Measurements from ENCODE around the gene LRRD1.
"Not testable (repeated sequence)": the region's sequence is repeated elsewhere in the genome, so short reads cannot be mapped to it uniquely, and the experiment has no call there.

The LRRD1 gene

GRCh38 chr7:92178928-92179924 is at the start of gene LRRD1:
LRRD1 (minus strand) TSS chr7:92179142; CDS start chr7:92165202, 13,940 bp downstream.
- DNase-seq = peak; percentile 95

- no peak for DNase-seq
Observed at GRCh38 chr7:92228742-92229141, 49.8 kb upstream of the LRRD1 start.

GRCh38 chr7:92228100-92228499 is 49.2 kb upstream of the LRRD1 start:
- no peak for DNase-seq

GRCh38 chr7:92226981-92227380 is 48.0 kb upstream of the LRRD1 start:
- no peak for DNase-seq

GRCh38 chr7:92221766-92222165 is 42.8 kb upstream of the LRRD1 start:
- no peak for DNase-seq

GRCh38 chr7:92206672-92207071 is 27.7 kb upstream of the LRRD1 start:
- DNase-seq = no peak

- DNase-seq = no peak
Observed at GRCh38 chr7:92205987-92206386, 27.0 kb upstream of the LRRD1 start.

- no peak for DNase-seq
Observed at GRCh38 chr7:92200791-92201190, 21.8 kb upstream of the LRRD1 start.

- no peak for DNase-seq
Observed at GRCh38 chr7:92192326-92192725, 13.4 kb upstream of the LRRD1 start.

GRCh38 chr7:92189246-92189645 is 10.3 kb upstream of the LRRD1 start:
- DNase-seq = not testable (repeated sequence)

- not testable (repeated sequence) for DNase-seq
Observed at GRCh38 chr7:92184294-92184693, 5.4 kb upstream of the LRRD1 start.

- peak; percentile 25 for DNase-seq
Observed at GRCh38 chr7:92177362-92177761, 1.6 kb downstream of the LRRD1 start.

- DNase-seq = not testable (repeated sequence)
Observed at GRCh38 chr7:92169529-92169928, 9.4 kb downstream of the LRRD1 start.

GRCh38 chr7:92161271-92161670 is 17.7 kb downstream of the LRRD1 start:
- DNase-seq = no peak

- no peak for DNase-seq
Observed at GRCh38 chr7:92158660-92159575, 20.0 kb downstream of the LRRD1 start.

- DNase-seq = no peak
Observed at GRCh38 chr7:92156990-92157389, 22.0 kb downstream of the LRRD1 start.

- DNase-seq = no peak
Observed at GRCh38 chr7:92155108-92155739, 23.7 kb downstream of the LRRD1 start.

- peak; percentile 63 for DNase-seq
Observed at GRCh38 chr7:92150450-92151017, 28.4 kb downstream of the LRRD1 start.

GRCh38 chr7:92149736-92150239 is 29.2 kb downstream of the LRRD1 start:
- DNase-seq = no peak

- DNase-seq = not testable (repeated sequence)
Observed at GRCh38 chr7:92143192-92143880, 35.6 kb downstream of the LRRD1 start.

- not testable (repeated sequence) for DNase-seq
Observed at GRCh38 chr7:92142791-92143190, 36.2 kb downstream of the LRRD1 start.

- DNase-seq = no peak
Observed at GRCh38 chr7:92141161-92141560, 37.8 kb downstream of the LRRD1 start.
